HFF-Myc (cell line): ENCODE data around the gene CDH4.

ENCODE experiments used
- DNase-seq: peaks from one replicate; pipeline ENCODE4 v3.0.0-alpha.2; 2011; ENCODE audit warnings: low read depth; ENCODE audit errors: extremely low read depth
- H3K4me3 ChIP-seq: replicated peaks from 2 replicates; pipeline ENCODE4 v1.5.1; 2011; ENCODE audit warnings: low read depth, mild to moderate bottlenecking, control low read depth, low read length
- CTCF ChIP-seq: IDR thresholded peaks from 2 replicates; pipeline ENCODE4 v1.5.1; 2012; ENCODE audit warnings: mild to moderate bottlenecking, low read depth, low read length, control low read depth; ENCODE audit errors: missing control alignments

Gene CDH4

GRCh38 chr20:61682996-61683681 is 431.1 kb downstream of the CDH4 start:
- H3K4me3 ChIP-seq, result 0 out of 2 replicates have a peak overlapping the region, but pooled peaks have one; percentile 4

GRCh38 chr20:61683721-61684120 is 431.7 kb downstream of the CDH4 start:
- H3K4me3 ChIP-seq, result no peak overlapping the region
- TF ChIP-seq CTCF, result no peak
- DNase-seq, result no peak

More at GRCh38 chr20:61682996-61683681, 431.1 kb downstream of the CDH4 start:
- DNase-seq, result peak; percentile 84
- TF ChIP-seq CTCF, result no peak

- DNase-seq, result no peak
- H3K4me3 ChIP-seq, result no peak overlapping the region
- no peak for TF ChIP-seq CTCF
Measured at GRCh38 chr20:61684136-61684535, 432.1 kb downstream of the CDH4 start.

- H3K4me3 ChIP-seq, result no peak overlapping the region
- DNase-seq, result no peak
- TF ChIP-seq CTCF, result no peak
Measured at GRCh38 chr20:61684583-61685235, 432.6 kb downstream of the CDH4 start.

GRCh38 chr20:61685462-61685861 is 433.4 kb downstream of the CDH4 start:
- no peak overlapping the region for H3K4me3 ChIP-seq
- TF ChIP-seq CTCF, result no peak
- DNase-seq, result no peak

GRCh38 chr20:61686051-61686936 is 434.2 kb downstream of the CDH4 start:
- no peak for DNase-seq
- no peak for TF ChIP-seq CTCF
- no peak overlapping the region for H3K4me3 ChIP-seq
